RCC 7860 (cell line): ENCODE measurements around the gene PRRT3.
A peak's percentile ranks its signal among the peaks of the same experiment; 100 is the strongest.
"Not testable (repeated sequence)": the region's sequence is repeated elsewhere in the genome, so short reads cannot be mapped to it uniquely, and the experiment has no call there.

Source experiments
- DNase-seq: peaks from one replicate; pipeline ENCODE4 v3.0.0-alpha.2; 2015; ENCODE audit warnings: low spot score
- FAIRE-seq: peaks from 2 replicates; lab custom pipeline; 2012; peaks lifted over from hg19 to GRCh38; lab: Jason Lieb, UNC

PRRT3 gene

DNA sequence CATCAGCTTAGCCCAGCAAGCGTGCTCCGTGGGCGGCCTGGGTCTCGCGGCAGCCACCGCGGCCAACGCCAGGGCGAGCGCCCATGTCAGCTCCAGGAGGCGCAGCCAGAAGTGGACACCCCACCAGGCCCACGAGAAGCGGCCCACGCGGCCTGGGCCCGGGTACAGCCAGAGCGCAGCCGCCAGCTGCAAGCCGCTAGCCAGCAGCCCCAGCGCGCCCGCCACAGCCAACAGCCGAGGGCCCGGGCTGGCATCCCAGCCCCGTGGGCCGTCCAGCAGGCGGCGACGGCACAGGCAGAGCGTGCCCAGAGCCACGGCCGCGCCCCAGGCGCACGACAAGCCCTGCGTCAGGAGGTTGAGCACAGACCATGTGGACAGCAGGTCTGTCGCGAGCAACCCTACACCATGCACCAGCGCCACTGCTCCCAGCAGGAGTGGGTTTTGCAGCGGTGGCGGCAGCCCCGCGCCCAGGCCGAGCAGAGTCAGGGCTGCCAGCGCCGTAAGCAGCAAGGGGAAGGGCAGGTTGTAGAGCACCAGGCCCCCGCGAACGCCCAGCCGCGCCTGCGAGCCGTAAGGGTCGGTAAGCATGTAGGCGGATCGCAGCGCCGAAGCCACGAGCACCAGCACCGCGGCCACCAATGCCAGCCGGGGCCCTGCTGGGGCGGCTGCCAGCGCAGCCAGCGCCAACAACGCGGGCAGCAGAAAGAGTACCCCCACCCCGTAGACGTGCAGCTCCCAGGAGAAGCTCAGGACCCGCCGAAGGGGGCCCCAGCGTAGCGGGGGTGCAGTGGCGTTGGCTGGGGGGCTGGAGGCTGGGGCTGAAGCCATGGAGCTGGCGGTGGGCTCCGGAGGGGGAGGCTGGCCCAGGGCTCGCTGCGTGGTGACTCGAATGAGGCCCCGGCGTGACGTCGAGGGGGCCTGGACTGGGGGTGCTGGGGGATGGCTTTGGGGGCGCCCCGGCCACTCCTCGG is 4.9 kb downstream of the PRRT3 start:
- DNase-seq: peak; percentile 10
- FAIRE-seq: no peak

GRCh38 chr3:9946112-9947024 is 5.8 kb downstream of the PRRT3 start:
- FAIRE-seq (no peak), DNase-seq (peak; percentile 47)

DNA sequence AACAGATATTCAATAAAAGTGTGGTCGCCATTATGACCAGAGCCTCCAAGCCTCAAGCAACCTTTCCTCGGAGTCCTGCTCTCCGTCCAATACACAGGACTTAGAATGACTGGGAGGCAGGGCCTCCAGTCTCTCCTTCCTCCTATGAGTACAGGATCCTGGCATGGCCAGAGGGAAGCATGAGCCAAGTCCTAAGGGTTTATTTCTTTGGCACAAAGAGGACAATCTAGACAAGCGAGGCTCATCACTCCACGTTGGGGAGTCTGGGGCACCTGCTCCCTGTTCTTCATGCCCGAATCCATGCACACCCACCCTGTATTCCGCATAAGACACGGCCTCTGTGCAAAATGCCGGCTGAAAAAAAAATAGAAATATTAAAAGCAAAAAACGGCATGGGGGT is 6.8 kb downstream of the PRRT3 start:
- FAIRE-seq: no peak
- DNase-seq: no peak

DNA sequence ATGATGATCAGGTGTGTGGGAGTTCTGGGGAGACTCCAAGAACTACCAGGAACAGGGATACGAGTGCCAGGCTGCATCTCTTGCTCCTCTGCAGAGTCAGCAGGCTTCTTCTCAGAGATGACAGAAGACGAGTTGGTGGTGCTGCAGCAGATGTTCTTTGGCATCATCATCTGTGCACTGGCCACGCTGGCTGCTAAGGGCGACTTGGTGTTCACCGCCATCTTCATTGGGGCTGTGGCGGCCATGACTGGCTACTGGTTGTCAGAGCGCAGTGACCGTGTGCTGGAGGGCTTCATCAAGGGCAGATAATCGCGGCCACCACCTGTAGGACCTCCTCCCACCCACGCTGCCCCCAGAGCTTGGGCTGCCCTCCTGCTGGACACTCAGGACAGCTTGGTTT is 7.9 kb downstream of the PRRT3 start:
- DNase-seq (no peak), FAIRE-seq (no peak)

DNA sequence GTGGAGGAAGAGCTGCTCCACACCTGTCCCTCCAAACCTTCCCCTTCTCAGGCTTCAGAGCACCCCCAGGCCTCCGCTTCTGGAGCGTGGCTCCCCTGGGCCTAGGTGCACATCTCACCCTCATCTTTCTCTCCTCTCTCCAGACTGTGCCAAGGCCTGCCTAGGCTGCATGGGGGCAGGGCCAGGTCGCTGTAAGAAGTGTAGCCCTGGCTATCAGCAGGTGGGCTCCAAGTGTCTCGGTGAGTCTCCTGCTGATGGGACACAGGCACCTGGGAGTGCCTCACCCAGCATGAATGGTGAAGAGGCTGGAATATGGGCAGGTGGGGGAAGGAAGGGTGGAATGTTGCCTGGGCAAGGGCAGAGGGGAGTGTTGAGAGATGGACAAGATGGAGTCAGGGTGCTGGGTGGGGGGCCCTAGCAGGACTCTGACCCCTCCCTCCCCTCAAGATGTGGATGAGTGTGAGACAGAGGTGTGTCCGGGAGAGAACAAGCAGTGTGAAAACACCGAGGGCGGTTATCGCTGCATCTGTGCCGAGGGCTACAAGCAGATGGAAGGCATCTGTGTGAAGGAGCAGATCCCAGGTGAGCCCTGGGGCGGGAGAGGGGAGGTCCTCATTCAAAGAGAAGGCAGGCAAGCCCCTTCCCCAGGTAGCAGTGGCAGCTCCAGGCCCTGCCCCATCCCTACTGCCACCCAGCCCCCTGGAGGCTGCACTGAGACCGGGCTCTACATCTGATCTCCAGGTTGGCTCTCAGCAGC is 9.1 kb downstream of the PRRT3 start:
- DNase-seq: no peak
- FAIRE-seq: no peak

GRCh38 chr3:9942164-9942563 is 10.0 kb downstream of the PRRT3 start:
- FAIRE-seq: no peak
- no peak for DNase-seq

GRCh38 chr3:9940746-9941145 is 11.5 kb downstream of the PRRT3 start:
- FAIRE-seq (no peak), DNase-seq (no peak)

GRCh38 chr3:9939906-9940305 is 12.3 kb downstream of the PRRT3 start:
- FAIRE-seq, DNase-seq: not testable (repeated sequence)

GRCh38 chr3:9938966-9939365 is 13.2 kb downstream of the PRRT3 start:
- DNase-seq: no peak
- no peak for FAIRE-seq

DNA sequence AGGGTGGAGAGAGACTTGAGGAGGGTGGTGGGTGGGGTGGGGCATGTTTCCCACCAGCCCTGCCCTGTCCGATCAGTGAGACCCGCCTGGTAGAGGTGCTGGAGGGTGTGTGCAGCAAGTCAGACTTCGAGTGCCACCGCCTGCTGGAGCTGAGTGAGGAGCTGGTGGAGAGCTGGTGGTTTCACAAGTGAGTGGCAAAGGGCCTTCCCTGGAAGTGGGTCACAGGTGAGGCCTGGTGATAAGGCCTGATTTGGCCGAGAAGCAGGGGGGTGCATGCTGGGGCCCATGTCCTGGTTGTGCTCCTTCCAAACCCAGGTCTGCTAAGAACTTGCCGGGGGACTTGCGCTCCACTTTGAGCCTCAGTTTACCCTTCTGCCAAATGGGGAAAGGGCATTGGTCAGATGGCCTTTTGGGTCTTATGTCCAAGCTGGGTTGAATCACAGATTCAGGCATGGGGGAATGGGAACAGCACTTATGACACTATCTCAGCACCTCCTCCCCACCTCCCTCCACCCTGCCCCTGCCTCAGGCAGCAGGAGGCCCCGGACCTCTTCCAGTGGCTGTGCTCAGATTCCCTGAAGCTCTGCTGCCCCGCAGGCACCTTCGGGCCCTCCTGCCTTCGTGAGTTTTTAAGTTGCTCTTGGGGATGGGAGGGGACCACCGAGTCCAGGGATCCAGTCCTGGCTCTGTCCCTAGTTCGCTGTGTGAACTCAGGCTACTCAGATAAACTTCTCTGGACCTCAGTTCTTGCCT is 14.5 kb downstream of the PRRT3 start:
- DNase-seq: no peak
- no peak for FAIRE-seq

DNA sequence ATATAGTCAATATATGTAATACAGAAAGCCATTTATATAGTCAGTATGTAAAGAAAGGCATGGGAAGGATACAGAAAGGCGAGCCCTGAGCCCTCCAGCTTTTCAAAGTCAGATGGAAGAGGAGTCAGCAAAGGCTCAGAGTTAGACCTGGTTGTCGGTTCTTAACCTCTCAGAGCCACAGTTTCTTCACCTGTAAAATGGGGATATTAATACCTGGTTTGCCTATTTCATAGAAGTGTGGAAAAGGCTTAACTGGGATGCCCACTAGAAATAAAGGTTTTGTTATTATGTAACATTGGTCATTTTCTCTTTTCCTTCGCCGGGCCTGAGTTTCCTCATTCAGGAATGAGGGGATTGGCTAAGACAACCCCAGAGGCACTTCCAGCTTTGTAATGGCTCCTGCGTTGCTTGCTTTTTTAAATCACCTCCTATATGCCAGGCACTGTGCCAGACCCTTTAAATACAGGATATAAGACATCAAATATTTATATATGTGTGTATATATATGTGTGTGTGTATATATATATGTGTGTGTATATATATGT is 16.2 kb downstream of the PRRT3 start:
- FAIRE-seq: no peak
- no peak for DNase-seq

DNA sequence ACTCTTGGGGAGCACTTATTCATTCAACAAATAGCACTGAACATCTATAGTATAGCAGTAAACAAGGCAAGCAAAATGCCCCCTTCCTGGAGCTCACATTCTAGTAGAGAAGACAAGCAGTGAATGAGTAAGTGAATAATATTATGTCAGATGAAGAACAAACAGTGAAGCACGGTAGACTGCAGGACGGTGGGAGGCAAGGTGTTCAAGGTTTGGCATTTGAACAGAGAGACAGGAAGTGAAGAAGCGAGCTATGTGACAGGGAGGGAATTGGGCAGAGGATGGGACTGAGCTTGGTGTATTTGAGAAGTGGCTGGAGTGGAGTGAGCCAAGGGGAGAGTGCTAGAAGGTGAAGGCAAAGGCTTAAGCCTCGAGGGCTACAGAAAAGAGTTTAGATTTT is 17.2 kb downstream of the PRRT3 start:
- no peak for DNase-seq
- no peak for FAIRE-seq

- FAIRE-seq: no peak
- DNase-seq: no peak
These were observed 18.0 kb downstream of the PRRT3 start for GRCh38 chr3:9934235-9934621.

GRCh38 chr3:9933561-9934234 is 18.5 kb downstream of the PRRT3 start, which contains the start of gene CRELD1:
Gene CRELD1 (plus strand): TSS chr3:9933834. CDS start chr3:9934439, 605 bp downstream.
- DNase-seq (peak; percentile 82), FAIRE-seq (no peak)

DNA sequence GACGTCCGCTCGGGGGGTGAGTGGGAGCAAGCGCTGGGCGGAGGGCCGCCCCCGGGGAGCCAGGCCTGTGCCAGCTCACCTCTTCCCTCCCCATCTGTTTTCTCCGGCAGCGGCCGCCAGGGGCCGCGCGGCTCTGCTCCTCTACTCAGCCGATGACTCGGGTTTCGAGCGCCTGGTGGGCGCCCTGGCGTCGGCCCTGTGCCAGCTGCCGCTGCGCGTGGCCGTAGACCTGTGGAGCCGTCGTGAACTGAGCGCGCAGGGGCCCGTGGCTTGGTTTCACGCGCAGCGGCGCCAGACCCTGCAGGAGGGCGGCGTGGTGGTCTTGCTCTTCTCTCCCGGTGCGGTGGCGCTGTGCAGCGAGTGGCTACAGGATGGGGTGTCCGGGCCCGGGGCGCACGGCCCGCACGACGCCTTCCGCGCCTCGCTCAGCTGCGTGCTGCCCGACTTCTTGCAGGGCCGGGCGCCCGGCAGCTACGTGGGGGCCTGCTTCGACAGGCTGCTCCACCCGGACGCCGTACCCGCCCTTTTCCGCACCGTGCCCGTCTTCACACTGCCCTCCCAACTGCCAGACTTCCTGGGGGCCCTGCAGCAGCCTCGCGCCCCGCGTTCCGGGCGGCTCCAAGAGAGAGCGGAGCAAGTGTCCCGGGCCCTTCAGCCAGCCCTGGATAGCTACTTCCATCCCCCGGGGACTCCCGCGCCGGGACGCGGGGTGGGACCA is 19.2 kb downstream of the PRRT3 start:
- DNase-seq (peak; percentile 66), FAIRE-seq (no peak)

DNA sequence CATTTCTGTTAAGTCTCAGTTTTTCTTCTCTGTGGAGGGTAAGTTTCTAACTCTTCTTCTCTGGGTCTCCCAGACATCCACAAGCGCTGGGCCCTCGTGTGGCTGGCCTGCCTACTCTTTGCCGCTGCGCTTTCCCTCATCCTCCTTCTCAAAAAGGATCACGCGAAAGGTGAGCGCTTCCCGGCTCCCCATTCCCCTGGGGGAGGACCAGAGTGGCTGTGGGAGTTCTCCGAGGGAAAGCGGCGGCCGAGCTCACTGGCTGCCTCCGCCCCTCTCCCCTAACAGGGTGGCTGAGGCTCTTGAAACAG is 19.7 kb downstream of the PRRT3 start:
- FAIRE-seq (no peak), DNase-seq (no peak)

DNA sequence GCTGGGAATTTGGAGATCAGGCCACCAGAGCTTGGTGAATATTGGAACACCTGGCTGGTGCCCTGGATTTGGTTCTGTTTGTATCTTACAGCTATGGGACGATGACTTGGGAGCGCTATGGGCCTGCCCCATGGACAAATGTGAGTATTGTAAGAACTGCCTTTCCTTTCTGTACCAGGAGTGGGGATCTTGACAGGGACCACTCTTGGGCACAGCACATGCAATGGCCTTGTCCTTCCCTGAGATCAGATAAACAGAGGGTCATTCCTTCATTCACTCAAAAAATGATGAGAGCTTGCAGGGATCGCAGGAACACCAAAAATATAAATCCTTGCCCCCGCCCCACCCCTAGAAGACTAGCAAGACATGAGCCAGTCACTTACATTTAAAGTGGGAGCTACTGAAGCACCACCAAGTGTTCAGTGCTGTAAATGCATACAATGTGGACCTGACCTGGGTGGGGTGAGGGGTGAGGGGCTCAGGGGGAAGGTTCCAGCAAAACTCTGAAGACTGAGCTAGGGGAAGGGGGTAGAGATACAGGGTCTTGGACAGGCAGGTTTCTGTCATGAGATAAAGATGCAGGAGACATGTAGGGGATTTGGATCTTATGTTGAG is 21.3 kb downstream of the PRRT3 start:
- FAIRE-seq (no peak), DNase-seq (no peak)

- no peak for DNase-seq
- no peak for FAIRE-seq
These were observed 24.1 kb downstream of the PRRT3 start for GRCh38 chr3:9928158-9928557.
